GM10248 (cell line): Measurements from ENCODE around the gene EIF3M.

ENCODE experiments used
- CTCF ChIA-PET: fragments of 300-600 bp; sonication (Branson Sonifier 250); formaldehyde crosslinking; extraction: SDS; loops from one replicate; lab custom pipeline; 2021; ENCODE audit warnings: antibody characterized with exemption; lab: Yijun Ruan, JAX
- POLR2A ChIA-PET: fragments of 350-650 bp; sonication (Branson Sonifier 250); formaldehyde crosslinking; extraction: SDS; loops from one replicate; lab custom pipeline; 2020; ENCODE audit warnings: antibody characterized with exemption; lab: Yijun Ruan, JAX
- DNase-seq: peaks from one replicate; pipeline ENCODE4 v3.0.0; 2012; ENCODE audit errors: extremely low spot score
- CTCF ChIP-seq: IDR thresholded peaks from 2 replicates; pipeline ENCODE4 v1.5.1; 2012; ENCODE audit warnings: mild to moderate bottlenecking, low read depth; ENCODE audit errors: extremely low read depth, missing control alignments, control extremely low read depth

Gene EIF3M

GRCh38 chr11:32571039-32571438 lies 12.6 kb upstream of the EIF3M start:
- POLR2A ChIA-PET = no interaction called here
- TF ChIP-seq CTCF = no peak
- DNase-seq = no peak
- CTCF ChIA-PET = no interaction called here

- no peak for DNase-seq
- ChIA-PET CTCF (interaction anchor here (1.4 kb wide), 1 partner anchor 10 kb away, joined by 3 read pairs; the partner anchor contains the start of gene EIF3M), POLR2A (no interaction called here)
- no peak for TF ChIP-seq CTCF
These were observed 10.4 kb upstream of the EIF3M start for GRCh38 chr11:32573228-32573627.

GRCh38 chr11:32574421-32574820 lies 9.2 kb upstream of the EIF3M start:
- CTCF ChIA-PET = interaction anchor here (1.4 kb wide), 1 partner anchor 9 kb away, joined by 3 read pairs; the partner anchor contains the start of gene EIF3M
- POLR2A ChIA-PET = no interaction called here
- DNase-seq = no peak
- no peak for TF ChIP-seq CTCF

GRCh38 chr11:32575070-32575469 lies 8.6 kb upstream of the EIF3M start:
- DNase-seq = no peak
- ChIA-PET POLR2A (no interaction called here), CTCF (no interaction called here)
- TF ChIP-seq CTCF = no peak

- no peak for DNase-seq
- POLR2A ChIA-PET = no interaction called here
- TF ChIP-seq CTCF = no peak
- CTCF ChIA-PET = interaction anchor here (1.1 to 1.3 kb wide), 2 partner anchors 14 to 21 kb away, joined by 3 read pairs; no protein-coding TSS in a partner anchor
These were observed 7.2 kb upstream of the EIF3M start for GRCh38 chr11:32576456-32576855.

GRCh38 chr11:32580967-32581366 lies 2.7 kb upstream of the EIF3M start:
- DNase-seq = no peak
- no peak for TF ChIP-seq CTCF
- ChIA-PET CTCF (no interaction called here), POLR2A (no interaction called here)

- ChIA-PET CTCF (no interaction called here), POLR2A (no interaction called here)
- TF ChIP-seq CTCF = no peak
- no peak for DNase-seq
These were observed 2.1 kb upstream of the EIF3M start for GRCh38 chr11:32581556-32581955.
